ENCODE data around the gene ZYG11B.
"Not testable (repeated sequence)": the region's sequence is repeated elsewhere in the genome, so short reads cannot be mapped to it uniquely, and the experiment has no call there.

The ZYG11B gene

DNA sequence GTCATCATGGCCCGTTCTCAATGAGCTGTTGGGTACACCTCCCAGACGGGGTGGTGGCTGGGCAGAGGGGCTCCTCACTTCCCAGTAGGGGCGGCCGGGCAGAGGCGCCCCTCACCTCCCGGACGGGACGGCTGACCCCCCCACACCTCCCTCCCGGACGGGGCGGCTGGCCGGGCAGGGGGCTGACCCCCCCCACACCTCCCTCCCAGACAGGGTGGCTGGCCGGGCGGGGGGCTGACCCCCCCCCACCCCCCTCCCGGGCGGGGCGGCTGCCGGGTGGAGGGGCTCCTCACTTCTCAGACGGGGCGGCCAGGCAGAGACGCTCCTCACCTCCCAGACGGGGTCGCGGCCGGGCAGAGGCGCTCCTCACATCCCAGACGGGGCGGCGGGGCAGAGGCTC lies 143.5 kb downstream of the ZYG11B start:
- H3K4me1 ChIP-seq (ENCODE audit: control insufficient read depth in 2 of 2, insufficient read depth in 2 of 2, low read length in 2 of 2); H3K9ac ChIP-seq (ENCODE audit: low read depth in 1 of 2, low read length in 2 of 2); H3K36me3 ChIP-seq (ENCODE audit: control insufficient read depth in 2 of 2, insufficient read depth in 2 of 2, low read length in 2 of 2); H3K9me3 ChIP-seq (ENCODE audit: control insufficient read depth in 2 of 2, low read length in 2 of 2); H3K27me3 ChIP-seq (ENCODE audit: control insufficient read depth in 2 of 2, insufficient read depth in 2 of 2, low read length in 2 of 2); H3K4me3 ChIP-seq (ENCODE audit: low read length in 2 of 2); H3K27ac ChIP-seq (ENCODE audit: low read depth in 2 of 2, low read length in 2 of 2): not testable (repeated sequence)

DNA sequence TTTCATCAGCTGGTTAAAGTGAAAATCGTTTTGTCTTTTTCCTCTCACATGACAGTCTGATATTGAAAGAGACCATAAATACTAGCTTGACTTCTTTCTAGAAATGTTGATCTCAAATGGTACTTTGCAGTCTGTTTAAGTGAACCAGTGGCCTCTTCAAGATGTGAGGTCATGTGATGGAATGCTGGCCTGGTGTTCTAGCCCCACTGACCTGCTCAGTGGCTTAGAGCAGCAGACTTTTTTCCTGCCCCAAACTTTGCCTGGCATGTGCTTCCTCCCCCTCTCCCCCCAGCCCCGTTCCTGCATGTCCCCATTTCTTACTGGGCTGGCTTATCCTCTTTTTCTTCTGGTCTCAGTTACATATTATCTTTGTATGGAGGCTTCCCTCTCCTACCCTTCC lies 150.6 kb downstream of the ZYG11B start:
- no peaks in the 10 kb centered on the region for H3K27me3 ChIP-seq (ENCODE audit: control insufficient read depth in 2 of 2, insufficient read depth in 2 of 2, low read length in 2 of 2)
- H3K27ac ChIP-seq (ENCODE audit: low read depth in 2 of 2, low read length in 2 of 2), result no peak overlapping the region
- no peaks in the 10 kb centered on the region for H3K36me3 ChIP-seq (ENCODE audit: control insufficient read depth in 2 of 2, insufficient read depth in 2 of 2, low read length in 2 of 2)
- H3K9ac ChIP-seq (ENCODE audit: low read depth in 1 of 2, low read length in 2 of 2), result no peak overlapping the region
- H3K9me3 ChIP-seq (ENCODE audit: control insufficient read depth in 2 of 2, low read length in 2 of 2), result no peaks in the 10 kb centered on the region
- no peak overlapping the region for H3K4me3 ChIP-seq (ENCODE audit: low read length in 2 of 2)
- no peaks in the 10 kb centered on the region for H3K4me1 ChIP-seq (ENCODE audit: control insufficient read depth in 2 of 2, insufficient read depth in 2 of 2, low read length in 2 of 2)
